Astrocyte (in vitro differentiated cells and primary cell): ENCODE results near the gene SLC9A9. TPM values are rescaled to one million over a fixed set of nuclear protein-coding genes. Genes with fewer than 3 reads are reported as not detected.

Experiments
- DNase-seq: peaks from one replicate; pipeline ENCODE4 v3.0.0-alpha.2; 2010; ENCODE audit warnings: low read depth
- FAIRE-seq: peaks from 2 replicates; lab custom pipeline; 2011; peaks lifted over from hg19 to GRCh38; lab: Jason Lieb, UNC
- H2AFZ ChIP-seq: 2 replicates; pipeline ENCODE4 v1.6.0; 2012; ENCODE audit warnings: low read depth, low read length, inconsistent platforms
- H3K27ac ChIP-seq: 2 replicates; pipeline ENCODE4 v1.5.1; 2011; ENCODE audit warnings: low read depth, low read length, inconsistent platforms
- H3K27me3 ChIP-seq: 2 replicates; pipeline ENCODE4 v1.6.0; 2011; ENCODE audit warnings: low read length, inconsistent platforms; ENCODE audit not compliant: insufficient read depth
- H3K36me3 ChIP-seq: 2 replicates; pipeline ENCODE4 v1.5.1; 2011; ENCODE audit warnings: low read length, inconsistent platforms; ENCODE audit not compliant: insufficient read depth
- H3K4me1 ChIP-seq: 2 replicates; pipeline ENCODE4 v1.5.1; 2011; ENCODE audit warnings: low read length, inconsistent platforms; ENCODE audit not compliant: insufficient read depth
- H3K4me2 ChIP-seq: 2 replicates; pipeline ENCODE4 v1.6.0; 2012; ENCODE audit warnings: low read length, inconsistent platforms
- H3K4me3 ChIP-seq: 2 replicates; pipeline ENCODE4 v1.5.1; 2011; ENCODE audit warnings: low read depth, mild to moderate bottlenecking, low read length, inconsistent platforms; ENCODE audit not compliant: insufficient read depth
- H3K79me2 ChIP-seq: 2 replicates; pipeline ENCODE4 v1.6.0; 2012; ENCODE audit warnings: mild to moderate bottlenecking, low read length, inconsistent platforms; ENCODE audit not compliant: insufficient read depth
- H3K9ac ChIP-seq: 2 replicates; pipeline ENCODE4 v1.6.0; 2012; ENCODE audit warnings: mild to moderate bottlenecking, low read length, inconsistent platforms
- H3K9me3 ChIP-seq: 2 replicates; pipeline ENCODE4 v1.5.1; 2012; ENCODE audit warnings: low read depth, mild to moderate bottlenecking, low read length, inconsistent platforms; ENCODE audit not compliant: insufficient read depth
- H4K20me1 ChIP-seq: 2 replicates; pipeline ENCODE4 v1.6.0; 2012; ENCODE audit warnings: low read length, inconsistent platforms; ENCODE audit not compliant: insufficient read depth
- H3K27ac Mint-ChIP-seq: one replicate; pipeline ENCODE4 v1.8.0; 2021; ENCODE audit warnings: mild to moderate bottlenecking, mixed read lengths; ENCODE audit not compliant: unreplicated experiment
- H3K27me3 Mint-ChIP-seq: one replicate; pipeline ENCODE4 v1.8.0; 2021; ENCODE audit warnings: low read depth, mixed read lengths; ENCODE audit not compliant: unreplicated experiment
- H3K36me3 Mint-ChIP-seq: one replicate; pipeline ENCODE4 v1.8.0; 2021; ENCODE audit warnings: low read depth, mixed read lengths; ENCODE audit not compliant: unreplicated experiment
- H3K4me1 Mint-ChIP-seq: one replicate; pipeline ENCODE4 v1.8.0; 2021; ENCODE audit warnings: low read depth, mixed read lengths; ENCODE audit not compliant: unreplicated experiment
- H3K4me3 Mint-ChIP-seq: one replicate; pipeline ENCODE4 v1.8.0; 2021; ENCODE audit warnings: mild to moderate bottlenecking, moderate library complexity, mixed read lengths; ENCODE audit not compliant: unreplicated experiment
- H3K9me3 Mint-ChIP-seq: one replicate; pipeline ENCODE4 v1.8.0; 2021; ENCODE audit warnings: mild to moderate bottlenecking, mixed read lengths; ENCODE audit not compliant: unreplicated experiment
- CTCF ChIP-seq: IDR thresholded peaks from 2 replicates; pipeline ENCODE4 v1.5.1; 2011; ENCODE audit warnings: low read depth, mild to moderate bottlenecking, inconsistent platforms, low read length, moderate library complexity; ENCODE audit not compliant: insufficient read depth
- EZH2 ChIP-seq: IDR thresholded peaks from 2 replicates; pipeline ENCODE4 v1.6.1; 2012; ENCODE audit warnings: mild to moderate bottlenecking, low read length, inconsistent platforms; ENCODE audit not compliant: insufficient read depth
- total RNA-seq: library from RNA; stranded (reverse); gene quantifications from 2 replicates; pipeline ENCODE4 v1.2.1, GENCODE V29; 2021

SLC9A9 gene
- total RNA-seq, 1 donor from 2014 or later: 1.5 TPM

DNA sequence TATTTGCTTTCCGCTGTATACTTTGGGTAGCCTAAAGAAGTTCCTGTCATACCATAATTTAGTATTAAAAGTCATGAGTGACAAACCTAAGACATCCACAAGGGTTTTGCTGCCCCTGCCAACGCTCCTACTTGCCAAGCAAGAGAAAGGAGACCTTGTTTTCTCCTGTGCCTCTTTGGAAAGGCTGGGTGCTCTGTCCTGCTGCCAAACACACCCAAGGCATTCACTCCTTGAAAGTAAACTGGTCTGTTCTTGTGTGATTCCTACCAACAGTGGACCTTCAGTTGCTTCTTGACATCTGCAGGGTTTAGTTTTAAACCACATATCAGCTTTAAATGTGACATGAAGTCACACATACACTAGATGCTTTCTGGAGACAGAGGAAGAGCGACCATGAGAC lies 295.4 kb downstream of the SLC9A9 start:
- Mint-ChIP-seq H3K4me1 (no peaks in the 10 kb centered on the region), H3K27ac (no peak overlapping the region), H3K9me3 (peaks cover 2% of the 10 kb centered on the region), H3K36me3 (no peaks in the 10 kb centered on the region), H3K27me3 (no peaks in the 10 kb centered on the region), H3K4me3 (no peak overlapping the region)
- no peak for DNase-seq
- Histone ChIP-seq H3K27ac (no peak overlapping the region), H3K4me3 (no peak overlapping the region), H3K4me1 (no peaks in the 10 kb centered on the region), H3K9ac (no peak overlapping the region), H2AFZ (no peak overlapping the region), H3K36me3 (peaks cover 2% of the 10 kb centered on the region), H3K79me2 (no peaks in the 10 kb centered on the region), H3K9me3 (no peaks in the 10 kb centered on the region), H4K20me1 (no peaks in the 10 kb centered on the region), H3K27me3 (no peaks in the 10 kb centered on the region), H3K4me2 (no peak overlapping the region)
- FAIRE-seq: no peak
- TF ChIP-seq EZH2 (no peak), CTCF (no peak)

GRCh38 chr3:143551761-143552160 lies 296.5 kb downstream of the SLC9A9 start:
- H3K36me3 Mint-ChIP-seq: no peaks in the 10 kb centered on the region
- FAIRE-seq: no peak

More at GRCh38 chr3:143551761-143552160, 296.5 kb downstream of the SLC9A9 start:
- H3K36me3 ChIP-seq: peaks cover 2% of the 10 kb centered on the region
- DNase-seq: no peak
- H3K4me1 ChIP-seq: no peaks in the 10 kb centered on the region
- no peak overlapping the region for H2AFZ ChIP-seq
- no peak overlapping the region for H3K4me3 ChIP-seq
- H3K27me3 ChIP-seq: no peaks in the 10 kb centered on the region
- no peaks in the 10 kb centered on the region for H3K79me2 ChIP-seq
- TF ChIP-seq EZH2 (no peak), CTCF (no peak)
- Mint-ChIP-seq H3K4me1 (no peaks in the 10 kb centered on the region), H3K4me3 (no peak overlapping the region), H3K27ac (no peak overlapping the region), H3K27me3 (no peaks in the 10 kb centered on the region), H3K9me3 (peaks cover 2% of the 10 kb centered on the region)
- H3K4me2 ChIP-seq: no peak overlapping the region
- no peaks in the 10 kb centered on the region for H3K9me3 ChIP-seq
- H3K27ac ChIP-seq: no peak overlapping the region
- no peaks in the 10 kb centered on the region for H4K20me1 ChIP-seq
- no peak overlapping the region for H3K9ac ChIP-seq
